ENCODE data around the gene SEMA4C. TPM values are rescaled to one million over a fixed set of nuclear protein-coding genes. Genes with fewer than 3 reads are reported as not detected.

Gene SEMA4C
- total and polyA plus RNA-seq, 7 donors: 4.1 to 10.8 (median 9.5) TPM

- intact Hi-C loops (cut with DNase I): no loop called here
- Histone ChIP-seq H3K27me3 (ENCODE audit: insufficient read depth in 3 of 3, low read length in 2 of 3) (no peaks in the 10 kb centered on the region), H3K4me3 (peak overlapping the region; percentile 88), H3K27ac (peak overlapping the region; percentile 84), H3K9me3 (no peaks in the 10 kb centered on the region), H3K36me3 (ENCODE audit: insufficient read depth in 1 of 2, low read depth in 1 of 2) (peaks cover 3 to 46% of the 10 kb centered on the region in 2 donors), H3K4me1 (peaks cover 17% of the 10 kb centered on the region)
- WGBS, 3 donors: 14 to 18% (median 16%) methylated on average over 27 of the region's 27 CpGs
- TF ChIP-seq CTCF (IDR thresholded peaks at IDR 0.05): no peak
- peak in 2 of 4 donors; percentile 4 to 20 for ATAC-seq
- DNase-seq: peak in 1 of 2 donors; percentile 43
Measured at GRCh38 chr2:96856776-96857666, 12.9 kb downstream of the SEMA4C start.

- Histone ChIP-seq H3K4me3 (no peak overlapping the region), H3K27me3 (ENCODE audit: insufficient read depth in 3 of 3, low read length in 2 of 3) (no peaks in the 10 kb centered on the region), H3K9me3 (no peaks in the 10 kb centered on the region), H3K4me1 (peaks cover 8% of the 10 kb centered on the region), H3K36me3 (ENCODE audit: insufficient read depth in 1 of 2, low read depth in 1 of 2) (peaks cover 3 to 61% of the 10 kb centered on the region in 2 donors), H3K27ac (no peak overlapping the region)
- intact Hi-C loops (cut with DNase I): no loop called here
- DNase-seq: peak in 1 of 2 donors; percentile 36
- ATAC-seq: no peak
- WGBS, 3 donors: 86 to 92% (median 86%) methylated on average over 15 of the region's 15 CpGs
- no peak for TF ChIP-seq CTCF (IDR thresholded peaks at IDR 0.05)
Measured at GRCh38 chr2:96853321-96853720, 16.6 kb downstream of the SEMA4C start.

- DNase-seq: peak in 1 of 2 donors; percentile 10
- H3K27ac ChIP-seq: no peak overlapping the region
- H3K4me1 ChIP-seq: peaks cover 8% of the 10 kb centered on the region
- H3K27me3 ChIP-seq (ENCODE audit: insufficient read depth in 3 of 3, low read length in 2 of 3): no peaks in the 10 kb centered on the region
- intact Hi-C loops (cut with DNase I): no loop called here
- no peak overlapping the region for H3K4me3 ChIP-seq
- H3K36me3 ChIP-seq (ENCODE audit: insufficient read depth in 1 of 2, low read depth in 1 of 2): peaks cover 3 to 67% of the 10 kb centered on the region in 2 donors
- TF ChIP-seq CTCF (IDR thresholded peaks at IDR 0.05): no peak
- ATAC-seq: no peak
- H3K9me3 ChIP-seq: no peaks in the 10 kb centered on the region
- 96% methylated on average over 6 of the region's 6 CpGs for whole genome bisulfite sequencing, 3 donors
Measured at GRCh38 chr2:96852667-96853066, 17.2 kb downstream of the SEMA4C start.

GRCh38 chr2:96848264-96848663, 21.6 kb downstream of the SEMA4C start:
- Histone ChIP-seq H3K4me1 (peaks cover 14% of the 10 kb centered on the region), H3K36me3 (ENCODE audit: insufficient read depth in 1 of 2, low read depth in 1 of 2) (peaks cover 3 to 69% of the 10 kb centered on the region in 2 donors), H3K27ac (peak overlapping the region; percentile 33), H3K4me3 (no peak overlapping the region), H3K9me3 (no peaks in the 10 kb centered on the region), H3K27me3 (ENCODE audit: insufficient read depth in 3 of 3, low read length in 2 of 3) (no peaks in the 10 kb centered on the region)
- DNase-seq: no peak
- 76 to 78% (median 76%) methylated on average over 9 of the region's 9 CpGs for WGBS, 3 donors
- TF ChIP-seq CTCF (IDR thresholded peaks at IDR 0.05): no peak
- intact Hi-C loops (cut with DNase I): no loop called here
- no peak for ATAC-seq

Measured in psoas muscle (tissue), 8 donors.